ENCODE measurements around the gene PHKB.

PHKB gene

GRCh38 chr16:47722046-47722445, 260.9 kb downstream of the PHKB start:
- no peak for TF ChIP-seq CTCF (IDR thresholded peaks at IDR 0.05; ENCODE audit: borderline replicate concordance, insufficient read depth, low read depth, low read length)
- H3K4me3 ChIP-seq (ENCODE audit: low read depth, low read length), result no peak overlapping the region

GRCh38 chr16:47724115-47724785, 263.1 kb downstream of the PHKB start:
- TF ChIP-seq CTCF (IDR thresholded peaks at IDR 0.05; ENCODE audit: borderline replicate concordance, insufficient read depth, low read depth, low read length), result no peak
- no peak overlapping the region for H3K4me3 ChIP-seq (ENCODE audit: low read depth, low read length)

DNA sequence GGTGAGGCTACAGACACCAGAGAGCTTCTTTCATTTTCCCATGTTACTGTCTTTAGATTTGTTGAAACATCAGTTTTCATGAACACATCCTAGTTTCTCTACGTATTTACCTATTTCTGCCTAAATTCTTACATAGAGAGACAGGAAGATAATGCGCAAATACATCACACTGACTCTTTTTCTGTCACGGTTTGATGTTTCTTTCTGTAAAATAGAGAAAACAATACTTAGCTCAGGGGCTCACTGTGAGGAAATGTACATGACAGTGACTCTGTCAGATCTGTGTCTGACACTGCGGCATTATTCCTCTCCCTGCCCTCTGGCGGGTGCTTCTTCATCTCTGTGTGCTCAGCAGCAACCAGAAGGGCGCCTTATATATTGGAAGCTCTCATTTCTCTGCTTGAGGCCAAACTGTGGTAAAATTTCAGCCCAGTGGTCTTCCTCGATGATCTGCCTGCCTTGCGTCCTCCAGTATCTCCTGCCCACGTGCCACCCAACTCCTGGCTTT, 264.1 kb downstream of the PHKB start:
- no peak for TF ChIP-seq CTCF (IDR thresholded peaks at IDR 0.05; ENCODE audit: borderline replicate concordance, insufficient read depth, low read depth, low read length)
- no peak overlapping the region for H3K4me3 ChIP-seq (ENCODE audit: low read depth, low read length)

GRCh38 chr16:47726031-47726675, 265.0 kb downstream of the PHKB start:
- no peak overlapping the region for H3K4me3 ChIP-seq (ENCODE audit: low read depth, low read length)
- no peak for TF ChIP-seq CTCF (IDR thresholded peaks at IDR 0.05; ENCODE audit: borderline replicate concordance, insufficient read depth, low read depth, low read length)

DNA sequence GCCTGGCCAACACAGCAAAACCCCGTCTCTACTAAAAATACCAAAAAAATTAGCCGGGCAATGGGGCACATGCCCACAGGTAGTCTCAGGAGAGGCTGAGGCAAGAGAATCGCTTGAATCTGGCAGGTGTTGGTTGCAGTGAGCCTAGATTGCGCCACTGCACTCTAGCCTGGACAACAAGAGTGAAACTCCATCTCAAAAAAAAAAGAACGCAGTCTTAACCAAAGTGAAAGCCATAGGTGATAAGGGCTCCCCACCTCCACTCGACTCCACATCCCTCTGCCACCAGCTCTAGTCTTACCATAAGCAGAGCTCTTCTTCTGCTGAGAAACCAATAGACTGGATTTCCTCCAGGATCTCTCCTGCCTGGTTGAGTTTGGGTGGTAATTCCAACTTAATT, 266.0 kb downstream of the PHKB start:
- no peak for TF ChIP-seq CTCF (IDR thresholded peaks at IDR 0.05; ENCODE audit: borderline replicate concordance, insufficient read depth, low read depth, low read length)
- no peak overlapping the region for H3K4me3 ChIP-seq (ENCODE audit: low read depth, low read length)

DNA sequence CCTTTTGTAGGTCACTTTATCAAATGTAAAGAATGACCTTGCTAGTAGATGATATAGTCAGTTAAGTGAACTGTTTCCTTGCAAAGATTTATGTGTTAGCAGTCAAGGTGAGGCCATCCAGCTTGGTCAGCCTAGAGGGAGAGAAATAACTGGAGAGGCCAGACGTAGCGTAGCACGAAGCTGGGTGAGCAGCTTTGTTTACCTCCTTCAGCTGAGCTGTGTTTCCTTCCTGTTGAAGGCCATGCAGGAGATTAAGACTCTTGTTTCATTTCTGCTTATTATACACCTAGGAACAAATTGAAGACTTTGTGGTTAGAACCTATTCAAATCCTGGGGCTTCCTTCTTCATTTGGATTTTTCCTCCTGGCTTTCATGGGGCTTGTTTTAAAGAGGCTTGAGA, 267.1 kb downstream of the PHKB start:
- TF ChIP-seq CTCF (IDR thresholded peaks at IDR 0.05; ENCODE audit: borderline replicate concordance, insufficient read depth, low read depth, low read length), result no peak
- H3K4me3 ChIP-seq (ENCODE audit: low read depth, low read length), result no peak overlapping the region

GRCh38 chr16:47729701-47730100, 268.6 kb downstream of the PHKB start:
- H3K4me3 ChIP-seq (ENCODE audit: low read depth, low read length), result no peak overlapping the region
- no peak for TF ChIP-seq CTCF (IDR thresholded peaks at IDR 0.05; ENCODE audit: borderline replicate concordance, insufficient read depth, low read depth, low read length)

All from GM12875 (cell line).